Measurements from ENCODE around the gene ARHGAP32. TPM values are rescaled to one million over a fixed set of nuclear protein-coding genes. Genes with fewer than 3 reads are reported as not detected.
"Not testable (repeated sequence)": the region's sequence is repeated elsewhere in the genome, so short reads cannot be mapped to it uniquely, and the experiment has no call there.

ARHGAP32 gene
- total and polyA plus RNA-seq, 8 donors, result 15.2 to 19.8 (median 17.1) TPM

GRCh38 chr11:129143335-129143734 is 48.8 kb downstream of the ARHGAP32 start:
- intact Hi-C loops (cut with DNase I), result no loop called here
- Histone ChIP-seq H3K27ac (no peak overlapping the region), H3K4me1 (no peaks in the 10 kb centered on the region), H3K9me3 (no peaks in the 10 kb centered on the region), H3K36me3 (no peaks in the 10 kb centered on the region), H3K4me3 (no peak overlapping the region), H3K27me3 (no peaks in the 10 kb centered on the region)
- DNase-seq (peak in 2 of 4 donors; percentile 82 to 86), ATAC-seq (peak; percentile 100)
- TF ChIP-seq CTCF (IDR thresholded peaks at IDR 0.05), result no peak

- ATAC-seq (no peak), DNase-seq (no peak)
- Histone ChIP-seq H3K27ac (no peak overlapping the region), H3K27me3 (no peaks in the 10 kb centered on the region), H3K4me3 (no peak overlapping the region), H3K36me3 (no peaks in the 10 kb centered on the region), H3K9me3 (no peaks in the 10 kb centered on the region), H3K4me1 (no peaks in the 10 kb centered on the region)
- TF ChIP-seq CTCF (IDR thresholded peaks at IDR 0.05), result no peak
- intact Hi-C loops (cut with DNase I), result no loop called here
Observed at GRCh38 chr11:129141748-129142523, 50.2 kb downstream of the ARHGAP32 start.

GRCh38 chr11:129131316-129131715 is 60.8 kb downstream of the ARHGAP32 start:
- ATAC-seq, result no peak
- intact Hi-C loops (cut with DNase I), result no loop called here
- DNase-seq, result no peak
- no peak overlapping the region for H3K4me3 ChIP-seq
- no peaks in the 10 kb centered on the region for H3K4me1 ChIP-seq
- no peaks in the 10 kb centered on the region for H3K9me3 ChIP-seq
- no peak for TF ChIP-seq CTCF (IDR thresholded peaks at IDR 0.05)
- H3K36me3 ChIP-seq, result no peaks in the 10 kb centered on the region
- no peaks in the 10 kb centered on the region for H3K27me3 ChIP-seq
- H3K27ac ChIP-seq, result no peak overlapping the region

- H3K4me1 ChIP-seq; intact Hi-C loops (cut with DNase I); H3K27me3 ChIP-seq; H3K36me3 ChIP-seq; H3K27ac ChIP-seq; ATAC-seq; H3K4me3 ChIP-seq; H3K9me3 ChIP-seq: not testable (repeated sequence)
- DNase-seq, result peak in 1 of 4 donors; percentile 61
Observed at GRCh38 chr11:129128881-129129620, 63.1 kb downstream of the ARHGAP32 start.

GRCh38 chr11:129119036-129119435 is 73.1 kb downstream of the ARHGAP32 start:
- DNase-seq (no peak), ATAC-seq (no peak)
- H3K4me1 ChIP-seq, result no peaks in the 10 kb centered on the region
- no peaks in the 10 kb centered on the region for H3K27me3 ChIP-seq
- H3K27ac ChIP-seq, result no peak overlapping the region
- TF ChIP-seq CTCF (IDR thresholded peaks at IDR 0.05), result no peak
- H3K36me3 ChIP-seq, result no peaks in the 10 kb centered on the region
- intact Hi-C loops (cut with DNase I), result loop anchor here in 1 of 2 donors (5.0 kb wide), 1 partner anchor 213 kb away; no protein-coding TSS in a partner anchor
- no peaks in the 10 kb centered on the region for H3K9me3 ChIP-seq
- no peak overlapping the region for H3K4me3 ChIP-seq
